Measurements from ENCODE around the gene DES.

The DES gene

GRCh38 chr2:219422952-219423534 lies 4.9 kb downstream of the DES start:
- no peak for DNase-seq

GRCh38 chr2:219423652-219424377 lies 5.6 kb downstream of the DES start:
- DNase-seq: no peak

- no peak for DNase-seq
These were observed 7.3 kb downstream of the DES start for GRCh38 chr2:219425238-219426067.

- DNase-seq: no peak
These were observed 7.9 kb downstream of the DES start for GRCh38 chr2:219426068-219426443.

- DNase-seq: no peak
These were observed 8.5 kb downstream of the DES start for GRCh38 chr2:219426534-219427136.

GRCh38 chr2:219428469-219428868 lies 10.3 kb downstream of the DES start:
- no peak for DNase-seq

- no peak for DNase-seq
These were observed 11.9 kb downstream of the DES start for GRCh38 chr2:219429958-219430606.

- peak; percentile 63 for DNase-seq
These were observed 12.7 kb downstream of the DES start for GRCh38 chr2:219430633-219431615.

GRCh38 chr2:219433666-219434467 lies 15.7 kb downstream of the DES start:
- DNase-seq: no peak

GRCh38 chr2:219434468-219434717 lies 16.2 kb downstream of the DES start:
- DNase-seq: no peak

GRCh38 chr2:219434718-219435525 lies 16.7 kb downstream of the DES start, which contains the start of gene SPEG:
Gene SPEG, plus strand, starts transcription at chr2:219434843. Its CDS starts 135 bp downstream, at chr2:219434978.
- no peak for DNase-seq

- DNase-seq: no peak
These were observed 17.5 kb downstream of the DES start for GRCh38 chr2:219435701-219436100.

GRCh38 chr2:219436491-219436890 lies 18.3 kb downstream of the DES start:
- DNase-seq: no peak

GRCh38 chr2:219437141-219437540 lies 19.0 kb downstream of the DES start:
- DNase-seq: no peak

GRCh38 chr2:219437690-219438206 lies 19.6 kb downstream of the DES start:
- no peak for DNase-seq

GRCh38 chr2:219438453-219438852 lies 20.3 kb downstream of the DES start:
- no peak for DNase-seq

GRCh38 chr2:219439506-219439905 lies 21.3 kb downstream of the DES start:
- DNase-seq: no peak

GRCh38 chr2:219440388-219441256 lies 22.4 kb downstream of the DES start:
- DNase-seq: no peak

Data from NCI-H446 treated with DMSO at 0.1 percent for 48 hours (cell line).